ENCODE data around the gene ZNF366. TPM values are rescaled to one million over a fixed set of nuclear protein-coding genes. Genes with fewer than 3 reads are reported as not detected.

The ZNF366 gene
- polyA plus RNA-seq, 2 of the 4 experiments (the other 2 are of a cell fraction): not detected

DNA sequence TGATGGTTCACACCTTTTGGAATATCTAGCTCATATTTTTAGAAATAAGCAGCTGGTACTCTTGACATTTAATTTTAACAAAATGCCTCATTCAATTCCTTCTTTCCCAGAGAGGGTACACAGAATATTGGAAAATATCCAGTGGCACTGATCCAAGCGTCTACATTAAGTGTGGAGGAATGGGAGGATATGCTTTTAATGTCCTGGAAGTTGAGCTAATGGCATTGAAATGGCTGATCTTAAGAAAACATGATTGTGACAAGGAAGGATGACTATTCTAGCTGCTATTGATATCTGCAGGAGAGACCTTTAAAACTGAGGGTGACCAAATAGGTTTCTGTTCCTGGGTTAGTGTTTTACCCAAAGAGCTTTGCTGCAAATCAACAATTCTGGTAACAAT, 30.0 kb downstream of the ZNF366 start:
- ChIA-PET CTCF (interaction anchor here (1.3 to 1.8 kb wide), 2 partner anchors 25 to 47 kb away, joined by 3 to 6 read pairs; no protein-coding TSS in a partner anchor), POLR2A (no interaction called here)
- FAIRE-seq: no peak
- no peak overlapping the region for H3K4me3 ChIP-seq
- H3K4me1 ChIP-seq: peaks cover 6% of the 10 kb centered on the region; the same call in 1 of the 3 replicates
- no peak for ATAC-seq
- no peaks in the 10 kb centered on the region for H3K9me3 ChIP-seq
- no peak overlapping the region for H3K27ac ChIP-seq
- 91% methylated on average over 1 of the region's 1 CpG for WGBS (ENCODE audit: missing lambda C conversion rate)
- TF ChIP-seq CEBPB (IDR thresholded peaks at IDR 0.05) (no peak), HDAC2 (IDR thresholded peaks at IDR 0.05) (no peak), CBX8 (IDR thresholded peaks at IDR 0.05) (no peak), SREBF2 (IDR thresholded peaks at IDR 0.05) (no peak), PHF8 (IDR thresholded peaks at IDR 0.05; ENCODE audit: borderline replicate concordance, low read depth) (no peak), EP300 (IDR thresholded peaks at IDR 0.05) (no peak), CHD2 (IDR thresholded peaks at IDR 0.05; ENCODE audit: low read length, partially characterized antibody) (no peak), ZFP36 (IDR thresholded peaks at IDR 0.05; ENCODE audit: borderline replicate concordance, partially characterized antibody) (no peak), MAX (IDR thresholded peaks at IDR 0.05) (no peak), HMGXB4 (CRISPR knock-in tag; IDR thresholded peaks at IDR 0.05; ENCODE audit: borderline replicate concordance) (no peak), NPAS2 (CRISPR knock-in tag; IDR thresholded peaks at IDR 0.05; ENCODE audit: borderline replicate concordance) (no peak), RFX5 (IDR thresholded peaks at IDR 0.05) (no peak), FOSL2 (IDR thresholded peaks at IDR 0.05) (no peak), FOSL2 (CRISPR knock-in tag; IDR thresholded peaks at IDR 0.05) (no peak), ATOH8 (CRISPR knock-in tag; IDR thresholded peaks at IDR 0.05; ENCODE audit: low read depth) (no peak), RNF2 (IDR thresholded peaks at IDR 0.05; ENCODE audit: borderline replicate concordance, low read depth) (no peak), NR3C1 (IDR thresholded peaks at IDR 0.05) (no peak)
- TF ChIP-seq, protein P1, sequence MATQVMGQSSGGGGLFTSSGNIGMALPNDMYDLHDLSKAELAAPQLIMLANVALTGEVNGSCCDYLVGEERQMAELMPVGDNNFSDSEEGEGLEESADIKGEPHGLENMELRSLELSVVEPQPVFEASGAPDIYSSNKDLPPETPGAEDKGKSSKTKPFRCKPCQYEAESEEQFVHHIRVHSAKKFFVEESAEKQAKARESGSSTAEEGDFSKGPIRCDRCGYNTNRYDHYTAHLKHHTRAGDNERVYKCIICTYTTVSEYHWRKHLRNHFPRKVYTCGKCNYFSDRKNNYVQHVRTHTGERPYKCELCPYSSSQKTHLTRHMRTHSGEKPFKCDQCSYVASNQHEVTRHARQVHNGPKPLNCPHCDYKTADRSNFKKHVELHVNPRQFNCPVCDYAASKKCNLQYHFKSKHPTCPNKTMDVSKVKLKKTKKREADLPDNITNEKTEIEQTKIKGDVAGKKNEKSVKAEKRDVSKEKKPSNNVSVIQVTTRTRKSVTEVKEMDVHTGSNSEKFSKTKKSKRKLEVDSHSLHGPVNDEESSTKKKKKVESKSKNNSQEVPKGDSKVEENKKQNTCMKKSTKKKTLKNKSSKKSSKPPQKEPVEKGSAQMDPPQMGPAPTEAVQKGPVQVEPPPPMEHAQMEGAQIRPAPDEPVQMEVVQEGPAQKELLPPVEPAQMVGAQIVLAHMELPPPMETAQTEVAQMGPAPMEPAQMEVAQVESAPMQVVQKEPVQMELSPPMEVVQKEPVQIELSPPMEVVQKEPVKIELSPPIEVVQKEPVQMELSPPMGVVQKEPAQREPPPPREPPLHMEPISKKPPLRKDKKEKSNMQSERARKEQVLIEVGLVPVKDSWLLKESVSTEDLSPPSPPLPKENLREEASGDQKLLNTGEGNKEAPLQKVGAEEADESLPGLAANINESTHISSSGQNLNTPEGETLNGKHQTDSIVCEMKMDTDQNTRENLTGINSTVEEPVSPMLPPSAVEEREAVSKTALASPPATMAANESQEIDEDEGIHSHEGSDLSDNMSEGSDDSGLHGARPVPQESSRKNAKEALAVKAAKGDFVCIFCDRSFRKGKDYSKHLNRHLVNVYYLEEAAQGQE (IDR thresholded peaks at IDR 0.05): no peak
- TF ChIP-seq, protein P2, sequence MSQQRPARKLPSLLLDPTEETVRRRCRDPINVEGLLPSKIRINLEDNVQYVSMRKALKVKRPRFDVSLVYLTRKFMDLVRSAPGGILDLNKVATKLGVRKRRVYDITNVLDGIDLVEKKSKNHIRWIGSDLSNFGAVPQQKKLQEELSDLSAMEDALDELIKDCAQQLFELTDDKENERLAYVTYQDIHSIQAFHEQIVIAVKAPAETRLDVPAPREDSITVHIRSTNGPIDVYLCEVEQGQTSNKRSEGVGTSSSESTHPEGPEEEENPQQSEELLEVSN (IDR thresholded peaks at IDR 0.05; ENCODE audit: borderline replicate concordance, low read depth): no peak
- TF ChIP-seq, protein P3, sequence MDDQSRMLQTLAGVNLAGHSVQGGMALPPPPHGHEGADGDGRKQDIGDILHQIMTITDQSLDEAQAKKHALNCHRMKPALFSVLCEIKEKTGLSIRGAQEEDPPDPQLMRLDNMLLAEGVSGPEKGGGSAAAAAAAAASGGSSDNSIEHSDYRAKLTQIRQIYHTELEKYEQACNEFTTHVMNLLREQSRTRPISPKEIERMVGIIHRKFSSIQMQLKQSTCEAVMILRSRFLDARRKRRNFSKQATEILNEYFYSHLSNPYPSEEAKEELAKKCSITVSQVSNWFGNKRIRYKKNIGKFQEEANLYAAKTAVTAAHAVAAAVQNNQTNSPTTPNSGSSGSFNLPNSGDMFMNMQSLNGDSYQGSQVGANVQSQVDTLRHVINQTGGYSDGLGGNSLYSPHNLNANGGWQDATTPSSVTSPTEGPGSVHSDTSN (IDR thresholded peaks at IDR 0.05): no peak
- TF ChIP-seq, protein P4, sequence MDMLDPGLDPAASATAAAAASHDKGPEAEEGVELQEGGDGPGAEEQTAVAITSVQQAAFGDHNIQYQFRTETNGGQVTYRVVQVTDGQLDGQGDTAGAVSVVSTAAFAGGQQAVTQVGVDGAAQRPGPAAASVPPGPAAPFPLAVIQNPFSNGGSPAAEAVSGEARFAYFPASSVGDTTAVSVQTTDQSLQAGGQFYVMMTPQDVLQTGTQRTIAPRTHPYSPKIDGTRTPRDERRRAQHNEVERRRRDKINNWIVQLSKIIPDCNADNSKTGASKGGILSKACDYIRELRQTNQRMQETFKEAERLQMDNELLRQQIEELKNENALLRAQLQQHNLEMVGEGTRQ (IDR thresholded peaks at IDR 0.05): no peak
- DNase-seq (ENCODE audit: low read depth in 1 of 2, low spot score in 1 of 2): no peak
- no peak overlapping the region for H3K4me2 ChIP-seq

All from A549 (cell line).